Mucosa of stomach (tissue), 1 donor: ENCODE data around the gene GPR151.

Experiments
- H3K27me3 ChIP-seq: one replicate; pipeline ENCODE4 v1.7.0; 2013; ENCODE audit warnings: mild to moderate bottlenecking, low read length; ENCODE audit not compliant: control insufficient read depth, insufficient read depth
- H3K36me3 ChIP-seq: one replicate; pipeline ENCODE4 v1.7.0; 2013; ENCODE audit warnings: low read length; ENCODE audit not compliant: control insufficient read depth, insufficient read depth
- H3K4me1 ChIP-seq: one replicate; pipeline ENCODE4 v1.7.0; 2013; ENCODE audit warnings: mild to moderate bottlenecking, low read length; ENCODE audit not compliant: control insufficient read depth, insufficient read depth
- H3K4me3 ChIP-seq: one replicate; pipeline ENCODE4 v1.7.0; 2013; ENCODE audit warnings: low read length
- H3K9ac ChIP-seq: one replicate; pipeline ENCODE4 v1.7.0; 2013; ENCODE audit warnings: mild to moderate bottlenecking, low read length, moderate library complexity
- H3K9me3 ChIP-seq: one replicate; pipeline ENCODE4 v1.7.0; 2013; ENCODE audit warnings: mild to moderate bottlenecking, low read length, moderate library complexity; ENCODE audit not compliant: control insufficient read depth
- donor health status: Pancreatic carcinoma.

The GPR151 gene

DNA sequence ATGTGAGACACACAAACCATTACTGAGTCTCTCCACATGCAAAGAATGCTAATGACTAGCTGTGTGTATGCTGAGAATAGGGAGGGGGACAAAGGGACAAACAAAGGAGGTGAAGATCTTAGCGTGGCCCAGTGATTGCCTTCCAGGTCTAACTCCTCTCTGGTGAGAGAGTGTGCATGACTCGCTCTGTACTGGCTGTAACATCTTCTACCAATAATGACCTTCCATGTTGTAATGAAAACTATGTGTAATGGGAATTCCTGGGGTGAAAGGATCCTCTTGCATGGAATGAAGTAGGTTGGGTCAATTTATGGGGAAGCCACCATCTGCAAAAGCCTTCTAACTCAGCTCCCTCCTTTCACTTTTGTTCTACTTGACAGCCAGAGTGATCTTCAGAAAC is 24.4 kb upstream of the GPR151 start:
- no peak overlapping the region for H3K9ac ChIP-seq
- no peak overlapping the region for H3K4me3 ChIP-seq
- no peaks in the 10 kb centered on the region for H3K27me3 ChIP-seq
- peaks cover 4% of the 10 kb centered on the region for H3K4me1 ChIP-seq
- H3K9me3 ChIP-seq = no peaks in the 10 kb centered on the region
- no peaks in the 10 kb centered on the region for H3K36me3 ChIP-seq

DNA sequence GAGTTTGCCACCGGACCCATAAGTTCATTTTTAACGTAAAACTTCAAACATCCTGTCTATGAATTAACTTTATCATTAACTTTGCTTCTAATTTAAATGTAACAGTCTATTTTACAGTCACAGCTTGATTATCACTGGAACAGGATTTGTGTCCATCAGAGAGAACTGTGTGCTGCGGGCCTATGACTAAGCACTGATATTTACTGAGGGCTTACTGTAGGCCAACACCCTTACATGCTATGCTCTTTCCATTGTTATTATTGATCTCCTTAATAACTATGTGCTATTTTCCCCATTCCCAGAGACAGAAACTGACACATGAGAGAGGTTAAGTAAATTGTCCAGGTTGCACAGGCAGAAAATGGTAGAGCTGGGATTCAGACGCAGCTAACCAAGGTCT is 24.0 kb upstream of the GPR151 start:
- Histone ChIP-seq H3K27me3 (no peaks in the 10 kb centered on the region), H3K9ac (no peak overlapping the region), H3K9me3 (no peaks in the 10 kb centered on the region), H3K36me3 (no peaks in the 10 kb centered on the region), H3K4me3 (no peak overlapping the region), H3K4me1 (peaks cover 4% of the 10 kb centered on the region)

DNA sequence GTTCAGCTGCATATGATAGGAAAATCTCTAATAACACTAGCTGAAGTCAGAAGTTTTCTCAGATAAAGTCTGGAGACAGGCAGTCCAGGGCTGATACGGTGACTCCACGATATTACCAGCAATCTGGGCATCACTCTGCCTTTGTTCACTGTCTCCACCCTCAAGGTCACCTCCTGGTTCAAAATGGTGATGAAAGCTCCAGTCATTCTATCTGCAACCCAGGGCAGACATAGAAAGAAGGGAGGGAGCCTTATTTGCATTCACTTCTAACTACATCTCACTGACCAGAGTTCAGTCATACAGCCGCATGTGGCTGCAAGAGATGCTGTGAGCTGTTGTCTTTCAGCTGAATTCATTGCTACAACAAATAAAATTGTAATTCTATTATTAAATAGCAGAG is 22.4 kb upstream of the GPR151 start:
- Histone ChIP-seq H3K4me1 (peaks cover 4% of the 10 kb centered on the region), H3K36me3 (no peaks in the 10 kb centered on the region), H3K9me3 (no peaks in the 10 kb centered on the region), H3K9ac (no peak overlapping the region), H3K27me3 (no peaks in the 10 kb centered on the region), H3K4me3 (no peak overlapping the region)

- no peak overlapping the region for H3K4me3 ChIP-seq
- no peaks in the 10 kb centered on the region for H3K9me3 ChIP-seq
- H3K9ac ChIP-seq = no peak overlapping the region
- H3K4me1 ChIP-seq = no peaks in the 10 kb centered on the region
- H3K36me3 ChIP-seq = no peaks in the 10 kb centered on the region
- no peaks in the 10 kb centered on the region for H3K27me3 ChIP-seq
These were observed 17.9 kb upstream of the GPR151 start for GRCh38 chr5:146533882-146534281.

DNA sequence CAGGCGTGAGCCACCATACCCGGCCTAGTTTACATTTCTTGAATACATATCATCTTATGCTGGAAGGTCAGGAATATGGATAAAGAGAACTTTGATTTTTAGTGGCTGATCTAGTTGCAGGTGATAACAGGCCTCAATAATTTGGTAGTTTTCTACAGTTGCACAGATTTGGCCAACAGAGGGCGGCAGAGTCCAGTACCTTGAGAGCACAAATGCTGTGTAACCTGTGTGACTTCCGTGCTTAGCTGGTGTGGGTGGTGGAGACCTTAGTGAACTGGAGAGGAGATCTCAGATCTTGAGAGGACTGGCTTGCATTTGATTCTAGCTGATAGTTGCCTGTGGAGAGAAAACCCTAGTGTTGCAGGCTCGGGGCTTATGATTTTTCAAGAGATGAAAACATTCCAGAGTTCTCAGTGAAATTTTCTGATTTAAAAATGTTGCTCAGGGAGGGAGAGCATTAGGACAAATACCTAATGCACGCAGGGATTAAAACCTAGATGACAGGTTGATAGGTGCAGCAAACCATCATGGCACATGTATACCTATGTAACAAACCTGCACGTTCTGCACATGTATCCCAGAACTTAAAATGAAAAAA is 17.4 kb upstream of the GPR151 start:
- H3K9me3 ChIP-seq = no peaks in the 10 kb centered on the region
- H3K27me3 ChIP-seq = no peaks in the 10 kb centered on the region
- H3K9ac ChIP-seq = no peak overlapping the region
- no peak overlapping the region for H3K4me3 ChIP-seq
- no peaks in the 10 kb centered on the region for H3K36me3 ChIP-seq
- H3K4me1 ChIP-seq = no peaks in the 10 kb centered on the region

DNA sequence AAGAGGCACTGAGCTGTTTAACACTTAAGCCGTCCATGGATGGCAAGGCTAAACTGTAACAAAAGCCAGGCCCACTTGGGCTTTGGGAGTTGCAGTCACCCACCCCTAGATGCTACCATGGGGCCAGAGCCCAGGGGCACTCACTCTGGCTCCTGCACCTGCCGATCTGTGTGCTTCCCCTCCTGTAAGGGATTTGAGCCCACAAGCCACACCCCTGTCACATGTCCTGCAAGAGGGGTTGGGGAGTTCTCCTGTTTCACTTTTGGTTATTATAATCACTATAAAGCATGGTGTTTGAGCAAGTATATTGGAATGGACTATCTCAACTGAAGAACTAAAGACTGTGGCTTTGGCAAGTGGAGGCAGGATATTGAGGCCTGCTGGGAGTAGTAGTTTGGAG is 14.0 kb upstream of the GPR151 start:
- Histone ChIP-seq H3K9ac (no peak overlapping the region), H3K4me3 (no peak overlapping the region), H3K9me3 (no peaks in the 10 kb centered on the region), H3K36me3 (no peaks in the 10 kb centered on the region), H3K4me1 (no peaks in the 10 kb centered on the region), H3K27me3 (no peaks in the 10 kb centered on the region)

GRCh38 chr5:146528236-146528635 is 12.2 kb upstream of the GPR151 start:
- H3K9ac ChIP-seq = no peak overlapping the region
- H3K9me3 ChIP-seq = no peaks in the 10 kb centered on the region
- no peaks in the 10 kb centered on the region for H3K27me3 ChIP-seq
- H3K36me3 ChIP-seq = no peaks in the 10 kb centered on the region
- no peaks in the 10 kb centered on the region for H3K4me1 ChIP-seq
- no peak overlapping the region for H3K4me3 ChIP-seq

GRCh38 chr5:146527785-146528184 is 11.8 kb upstream of the GPR151 start:
- no peaks in the 10 kb centered on the region for H3K9me3 ChIP-seq

DNA sequence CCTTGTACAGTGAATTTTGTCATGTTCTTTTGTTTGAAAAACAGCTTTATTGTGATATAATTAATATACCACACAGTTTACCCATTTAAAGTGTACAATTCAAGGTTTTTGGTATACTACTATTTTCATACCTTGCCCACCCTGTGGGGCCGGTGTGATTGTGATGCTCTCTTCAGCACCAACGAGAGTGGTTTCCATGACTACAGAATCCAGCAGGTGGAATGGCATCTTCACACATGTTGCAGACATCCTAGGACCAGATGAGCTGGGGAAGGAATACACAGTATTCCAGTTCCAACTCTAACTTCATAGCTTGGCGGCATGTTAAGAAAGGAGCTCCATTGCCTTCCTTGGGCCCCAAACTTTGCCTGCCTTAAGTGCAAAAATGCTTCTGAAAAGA is 7.7 kb upstream of the GPR151 start:
- H3K4me3 ChIP-seq = no peak overlapping the region
- H3K36me3 ChIP-seq = no peaks in the 10 kb centered on the region
- no peak overlapping the region for H3K9ac ChIP-seq
- no peaks in the 10 kb centered on the region for H3K9me3 ChIP-seq
- H3K27me3 ChIP-seq = no peaks in the 10 kb centered on the region
- no peaks in the 10 kb centered on the region for H3K4me1 ChIP-seq

More at GRCh38 chr5:146527785-146528184, 11.8 kb upstream of the GPR151 start:
- H3K27me3 ChIP-seq = no peaks in the 10 kb centered on the region
- no peak overlapping the region for H3K4me3 ChIP-seq
- no peaks in the 10 kb centered on the region for H3K4me1 ChIP-seq
- no peak overlapping the region for H3K9ac ChIP-seq
- no peaks in the 10 kb centered on the region for H3K36me3 ChIP-seq

DNA sequence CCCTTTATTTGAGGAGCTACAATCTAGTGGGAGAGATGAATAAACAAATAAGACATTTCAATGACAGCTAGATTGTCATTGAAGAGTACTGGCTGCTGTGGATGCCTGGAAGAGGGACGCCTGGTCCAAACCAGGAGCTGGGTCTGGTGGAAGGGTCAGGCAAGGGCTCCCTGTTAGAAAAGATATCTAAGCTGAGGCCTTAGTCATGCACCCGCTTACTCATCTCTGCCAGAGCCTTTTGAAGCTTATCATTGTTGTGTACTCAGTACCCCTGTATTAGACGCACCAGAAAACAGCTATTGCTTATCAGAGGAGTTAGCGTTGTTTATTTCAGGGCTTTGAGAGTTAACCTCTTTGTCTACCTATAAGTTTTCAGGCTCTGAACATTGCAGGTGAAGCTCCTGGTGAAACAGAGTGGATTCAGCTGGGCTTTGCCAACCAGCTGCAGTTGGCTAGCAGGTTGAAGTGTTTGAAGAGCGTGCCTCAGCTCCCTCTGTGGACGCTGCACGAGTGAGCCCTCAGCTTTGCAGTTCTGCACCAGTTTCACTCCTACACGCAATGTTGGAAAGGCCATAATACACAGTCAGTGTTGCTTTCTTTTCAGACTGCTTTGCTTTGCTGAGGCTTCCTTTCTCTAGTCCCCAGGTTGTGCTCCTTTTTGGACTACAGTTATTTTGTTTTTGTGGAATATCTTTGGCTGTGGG is 5.6 kb upstream of the GPR151 start:
- Histone ChIP-seq H3K27me3 (no peaks in the 10 kb centered on the region), H3K9ac (no peak overlapping the region), H3K9me3 (no peaks in the 10 kb centered on the region), H3K4me3 (no peak overlapping the region), H3K36me3 (no peaks in the 10 kb centered on the region), H3K4me1 (no peaks in the 10 kb centered on the region)

- H3K27me3 ChIP-seq = no peaks in the 10 kb centered on the region
- no peaks in the 10 kb centered on the region for H3K9me3 ChIP-seq
- no peak overlapping the region for H3K4me3 ChIP-seq
- no peaks in the 10 kb centered on the region for H3K36me3 ChIP-seq
- no peak overlapping the region for H3K9ac ChIP-seq
- no peaks in the 10 kb centered on the region for H3K4me1 ChIP-seq
These were observed 4.7 kb upstream of the GPR151 start for GRCh38 chr5:146520731-146521130.

DNA sequence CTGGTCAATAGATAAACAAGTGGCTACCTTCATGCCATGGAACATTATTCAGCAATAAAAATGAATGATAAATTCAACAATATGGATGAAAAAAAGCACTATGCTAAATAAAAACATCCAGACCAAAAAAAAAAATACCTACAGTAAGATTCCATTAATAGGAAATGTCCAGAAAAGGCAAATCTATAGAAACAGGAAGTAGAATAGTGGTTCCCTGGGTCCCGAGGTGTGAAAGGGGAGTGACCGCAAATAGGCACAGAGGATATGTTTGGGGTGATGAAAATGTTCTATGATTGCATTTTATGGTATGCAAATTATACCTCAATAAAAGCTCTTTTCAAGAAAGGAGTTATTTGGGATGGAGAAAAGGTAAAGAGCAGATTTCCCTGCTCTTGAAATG is 3.6 kb upstream of the GPR151 start:
- Histone ChIP-seq H3K36me3 (no peaks in the 10 kb centered on the region), H3K9ac (no peak overlapping the region), H3K4me3 (no peak overlapping the region), H3K27me3 (no peaks in the 10 kb centered on the region), H3K9me3 (no peaks in the 10 kb centered on the region), H3K4me1 (no peaks in the 10 kb centered on the region)
